NCI-H2227 (cell line): ENCODE results near the gene TMX4.
"Not testable (repeated sequence)": the region's sequence is repeated elsewhere in the genome, so short reads cannot be mapped to it uniquely, and the experiment has no call there.

Experiments
- DNase-seq: peaks from one replicate; lab custom pipeline; 2025; ENCODE audit not compliant: unreplicated experiment; lab: John Stamatoyannopoulos, UW

The TMX4 gene

GRCh38 chr20:7971536-7972280, 47.9 kb downstream of the TMX4 start:
- no peak for DNase-seq

DNA sequence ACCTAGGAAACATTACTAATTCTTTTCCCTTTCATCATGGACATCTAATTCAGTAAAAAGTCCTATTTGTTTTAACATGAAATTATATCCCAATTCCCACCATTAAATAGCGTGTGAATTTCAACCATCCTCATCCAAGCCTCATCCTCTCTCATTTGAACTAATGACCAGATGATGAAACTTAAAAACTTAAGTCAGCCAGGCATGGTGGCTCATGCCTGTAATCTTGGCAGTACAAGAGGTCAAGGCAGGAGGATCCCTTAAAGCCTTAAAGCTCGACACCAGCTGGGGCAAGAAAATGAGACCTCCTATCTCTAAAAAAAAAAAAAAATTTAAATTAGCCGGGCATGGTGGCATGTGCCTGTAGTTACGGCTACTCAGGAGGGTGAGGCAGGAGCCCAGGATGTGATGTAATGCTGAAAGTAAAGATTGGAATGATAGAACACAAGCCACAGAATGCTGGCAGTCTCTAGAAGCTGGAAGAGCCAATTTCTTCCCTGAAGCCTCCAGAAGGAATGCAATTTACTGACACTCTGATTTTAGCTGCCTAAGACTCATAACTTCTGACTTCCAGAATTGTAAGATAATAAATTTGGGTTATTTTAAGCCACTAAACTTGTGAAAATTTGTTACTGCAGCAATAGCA, 52.2 kb downstream of the TMX4 start:
- no peak for DNase-seq

- DNase-seq: no peak
Measured at GRCh38 chr20:7966176-7966575, 53.4 kb downstream of the TMX4 start.

DNA sequence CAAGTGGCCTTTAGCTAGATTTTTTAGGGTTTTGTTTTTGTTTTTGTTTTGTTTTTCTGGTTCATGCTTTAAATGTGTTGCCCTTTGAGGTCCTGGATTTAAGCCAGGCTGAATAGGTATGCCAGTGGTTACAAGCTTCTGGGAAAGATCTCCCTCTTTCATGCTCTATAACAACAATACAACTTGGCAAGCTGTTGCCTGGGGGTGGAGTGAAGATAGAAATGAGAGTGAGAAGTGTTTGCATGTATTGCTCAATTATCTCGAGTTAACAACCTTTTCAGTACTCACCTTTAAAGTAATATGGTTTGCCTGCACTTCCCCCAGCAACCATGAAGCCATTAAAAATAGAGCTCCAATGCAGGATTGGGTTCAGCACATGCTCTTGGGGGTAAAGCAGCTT, 60.1 kb downstream of the TMX4 start:
- no peak for DNase-seq

DNA sequence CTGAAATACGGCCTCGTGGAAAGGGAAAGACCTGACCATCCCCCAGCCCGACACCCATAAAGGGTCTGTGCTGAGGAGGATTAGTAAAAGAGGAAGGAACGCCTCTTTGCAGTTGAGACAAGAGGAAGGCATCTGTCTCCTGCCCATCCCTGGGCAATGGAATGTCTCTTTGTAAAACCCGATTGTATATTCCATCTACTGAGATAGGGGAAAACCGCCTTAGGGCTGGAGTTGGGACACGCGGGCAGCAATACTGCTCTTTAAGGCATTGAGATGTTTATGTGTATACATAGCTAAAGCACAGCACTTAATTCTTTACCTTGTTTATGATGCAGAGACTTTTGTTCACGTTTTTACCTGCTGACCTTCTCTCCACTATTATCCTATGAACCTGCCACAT, 63.0 kb downstream of the TMX4 start:
- DNase-seq: not testable (repeated sequence)

GRCh38 chr20:7950387-7950786, 69.2 kb downstream of the TMX4 start:
- no peak for DNase-seq

DNA sequence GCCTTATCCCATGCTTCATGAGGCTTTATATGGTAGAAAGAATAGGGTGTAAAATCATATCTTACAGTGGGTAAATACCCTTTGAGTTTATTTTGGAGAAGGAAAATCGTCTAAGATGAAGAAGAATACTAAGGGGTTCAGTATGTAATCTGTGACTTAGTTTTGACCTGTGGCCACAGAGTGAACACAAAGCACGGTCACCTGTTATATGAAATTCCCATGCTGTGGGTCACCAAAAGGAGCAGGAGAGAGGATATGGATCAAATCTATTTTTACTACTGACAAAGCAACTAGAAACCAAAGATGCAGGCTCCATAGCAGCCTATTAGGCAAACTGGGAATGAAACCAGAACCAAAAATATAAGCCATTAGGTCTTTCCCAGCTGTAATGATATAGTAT, 75.7 kb downstream of the TMX4 start:
- DNase-seq: no peak

- DNase-seq: no peak
Measured at GRCh38 chr20:7940341-7940740, 79.2 kb downstream of the TMX4 start, which contains the start of gene HAO1. Gene HAO1 (minus strand): TSS chr20:7940458. CDS start chr20:7940422, 36 bp downstream.

DNA sequence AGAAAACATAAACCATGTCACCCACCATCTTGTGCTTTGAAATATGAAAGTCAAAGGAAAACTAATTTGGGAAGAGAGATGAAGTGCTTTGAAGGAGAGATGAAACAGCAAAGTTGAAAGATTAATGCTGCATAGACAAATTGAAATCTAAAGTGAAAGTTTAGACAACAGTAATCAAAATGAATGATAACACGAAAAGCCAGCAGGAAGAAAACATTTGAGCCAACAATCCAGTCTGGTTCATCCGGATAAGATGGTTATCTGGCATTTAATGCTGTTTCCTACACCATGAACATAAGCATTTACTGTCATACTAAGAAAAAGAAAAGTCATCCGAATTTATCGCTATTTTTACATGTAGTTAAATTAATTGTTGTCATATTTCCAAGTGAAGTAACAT, 79.9 kb downstream of the TMX4 start:
- no peak for DNase-seq

DNA sequence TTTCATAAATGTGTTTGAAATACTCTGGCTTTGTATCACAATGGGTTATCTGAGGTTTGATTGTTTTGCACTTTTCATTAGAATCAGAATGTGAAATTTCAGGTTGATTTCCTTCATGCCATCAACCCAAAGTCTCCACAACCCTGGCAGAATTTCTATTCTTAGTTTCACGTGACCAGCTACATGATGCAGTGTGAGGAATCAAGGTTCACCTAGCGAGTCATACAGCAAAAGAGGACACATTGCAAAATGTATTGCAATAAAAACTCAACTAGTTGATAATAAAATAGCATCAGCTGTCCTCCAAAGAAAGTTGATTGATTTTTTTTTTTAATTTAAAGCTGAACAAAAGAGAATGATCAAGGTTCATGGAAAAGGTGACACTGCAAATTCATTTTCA, 81.5 kb downstream of the TMX4 start:
- no peak for DNase-seq

- DNase-seq: no peak
Measured at GRCh38 chr20:7937328-7937727, 82.2 kb downstream of the TMX4 start.

GRCh38 chr20:7935027-7935551, 84.5 kb downstream of the TMX4 start:
- DNase-seq: no peak

DNA sequence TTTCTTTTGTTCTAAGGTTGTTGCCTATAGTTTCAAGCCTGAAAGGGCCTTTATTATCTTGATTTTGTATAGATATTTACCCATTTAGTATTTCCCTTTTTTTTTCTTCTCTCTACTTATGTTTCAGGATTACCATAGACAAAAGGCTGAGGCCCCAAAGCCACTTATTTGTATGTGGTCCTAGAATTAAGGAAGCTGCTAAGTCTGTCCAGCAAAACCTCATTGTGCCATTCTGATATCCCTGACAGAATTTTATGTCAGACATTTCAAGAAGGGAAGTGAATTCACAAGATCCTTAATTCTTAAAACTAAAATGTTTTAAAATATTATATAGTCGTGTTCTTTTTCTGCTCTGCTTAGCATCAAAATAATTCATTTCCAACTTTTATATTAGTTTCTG, 86.2 kb downstream of the TMX4 start:
- no peak for DNase-seq

- DNase-seq: no peak
Measured at GRCh38 chr20:7930343-7930742, 89.2 kb downstream of the TMX4 start.
